MG63 (cell line): ENCODE results near the gene MEGF9. TPM values are rescaled to one million over a fixed set of nuclear protein-coding genes. Genes with fewer than 3 reads are reported as not detected.

Experiments used
- DNase-seq: peaks from one replicate; pipeline ENCODE4 v3.0.0-alpha.2; 2020
- H3K27me3 ChIP-seq: fragments of 250-450 bp; sonication (Bioruptor Pico); 2 replicates; pipeline ENCODE4 v1.5.1; 2020; ENCODE audit warnings: mild to moderate bottlenecking, moderate library complexity
- H3K36me3 ChIP-seq: fragments of 250-450 bp; sonication (Bioruptor Pico); 2 replicates; pipeline ENCODE4 v1.5.1; 2020; ENCODE audit warnings: mild to moderate bottlenecking, moderate library complexity
- H3K4me3 ChIP-seq: fragments of 250-450 bp; sonication (Bioruptor Pico); 2 replicates; pipeline ENCODE4 v1.5.1; 2020; ENCODE audit warnings: mild to moderate bottlenecking, moderate library complexity
- H3K9me3 ChIP-seq: fragments of 250-450 bp; sonication (Bioruptor Pico); 2 replicates; pipeline ENCODE4 v1.5.1; 2020; ENCODE audit warnings: mild to moderate bottlenecking, moderate library complexity
- total RNA-seq: library from RNA; depleted of rRNA; stranded (reverse); fragments of >200 nt; shearing (Covaris generic); gene quantifications from 2 replicates; pipeline ENCODE4 v1.2.3, GENCODE V29; 2014; ENCODE audit warnings: low replicate concordance

MEGF9 gene
- total RNA-seq, 1 experiment from 2014 or later: 2.7 TPM

GRCh38 chr9:120713257-120714087 lies 798 bp downstream of the MEGF9 start:
- Histone ChIP-seq H3K27me3 (no peaks in the 10 kb centered on the region), H3K4me3 (peak overlapping the region; percentile 59), H3K36me3 (no peaks in the 10 kb centered on the region), H3K9me3 (no peaks in the 10 kb centered on the region)
- no peak for DNase-seq

- H3K36me3 ChIP-seq: no peaks in the 10 kb centered on the region
- peak overlapping the region; percentile 59 for H3K4me3 ChIP-seq
- H3K9me3 ChIP-seq: no peaks in the 10 kb centered on the region
- H3K27me3 ChIP-seq: no peaks in the 10 kb centered on the region
- no peak for DNase-seq
Measured at GRCh38 chr9:120712539-120713031, 1.7 kb downstream of the MEGF9 start.

GRCh38 chr9:120711841-120712538 lies 2.3 kb downstream of the MEGF9 start:
- no peak for DNase-seq
- Histone ChIP-seq H3K9me3 (no peaks in the 10 kb centered on the region), H3K27me3 (no peaks in the 10 kb centered on the region), H3K36me3 (no peaks in the 10 kb centered on the region), H3K4me3 (no peak overlapping the region)

- H3K4me3 ChIP-seq: no peak overlapping the region
- DNase-seq: no peak
- no peaks in the 10 kb centered on the region for H3K9me3 ChIP-seq
- no peaks in the 10 kb centered on the region for H3K36me3 ChIP-seq
- H3K27me3 ChIP-seq: no peaks in the 10 kb centered on the region
Measured at GRCh38 chr9:120711354-120711753, 2.9 kb downstream of the MEGF9 start.

- DNase-seq: peak; percentile 47
- H3K27me3 ChIP-seq: no peaks in the 10 kb centered on the region
- no peaks in the 10 kb centered on the region for H3K36me3 ChIP-seq
- peak overlapping the region; percentile 41 for H3K4me3 ChIP-seq
- H3K9me3 ChIP-seq: no peaks in the 10 kb centered on the region
Measured at GRCh38 chr9:120710110-120710981, 3.9 kb downstream of the MEGF9 start.

- no peaks in the 10 kb centered on the region for H3K27me3 ChIP-seq
- no peaks in the 10 kb centered on the region for H3K9me3 ChIP-seq
- DNase-seq: peak; percentile 71
- no peaks in the 10 kb centered on the region for H3K36me3 ChIP-seq
- no peak overlapping the region for H3K4me3 ChIP-seq
Measured at GRCh38 chr9:120708526-120709224, 5.6 kb downstream of the MEGF9 start.

GRCh38 chr9:120707170-120707569 lies 7.1 kb downstream of the MEGF9 start:
- Histone ChIP-seq H3K36me3 (no peaks in the 10 kb centered on the region), H3K9me3 (no peaks in the 10 kb centered on the region), H3K4me3 (no peak overlapping the region), H3K27me3 (no peaks in the 10 kb centered on the region)
- no peak for DNase-seq

- Histone ChIP-seq H3K27me3 (no peaks in the 10 kb centered on the region), H3K4me3 (no peak overlapping the region), H3K9me3 (no peaks in the 10 kb centered on the region), H3K36me3 (no peaks in the 10 kb centered on the region)
- DNase-seq: no peak
Measured at GRCh38 chr9:120705174-120705573, 9.1 kb downstream of the MEGF9 start.

GRCh38 chr9:120702075-120702474 lies 12.2 kb downstream of the MEGF9 start:
- no peak for DNase-seq
- H3K36me3 ChIP-seq: no peaks in the 10 kb centered on the region
- no peaks in the 10 kb centered on the region for H3K9me3 ChIP-seq
- H3K27me3 ChIP-seq: no peaks in the 10 kb centered on the region
- H3K4me3 ChIP-seq: no peak overlapping the region

GRCh38 chr9:120701248-120701647 lies 13.0 kb downstream of the MEGF9 start:
- no peak overlapping the region for H3K4me3 ChIP-seq
- no peaks in the 10 kb centered on the region for H3K36me3 ChIP-seq
- no peaks in the 10 kb centered on the region for H3K27me3 ChIP-seq
- H3K9me3 ChIP-seq: no peaks in the 10 kb centered on the region
- DNase-seq: no peak

- no peaks in the 10 kb centered on the region for H3K36me3 ChIP-seq
- no peak overlapping the region for H3K4me3 ChIP-seq
- DNase-seq: no peak
- no peaks in the 10 kb centered on the region for H3K27me3 ChIP-seq
- no peaks in the 10 kb centered on the region for H3K9me3 ChIP-seq
Measured at GRCh38 chr9:120698766-120699165, 15.5 kb downstream of the MEGF9 start.

GRCh38 chr9:120697448-120697847 lies 16.8 kb downstream of the MEGF9 start:
- Histone ChIP-seq H3K9me3 (no peaks in the 10 kb centered on the region), H3K4me3 (no peak overlapping the region), H3K27me3 (no peaks in the 10 kb centered on the region), H3K36me3 (no peaks in the 10 kb centered on the region)
- DNase-seq: no peak

- no peak for DNase-seq
- no peak overlapping the region for H3K4me3 ChIP-seq
- H3K27me3 ChIP-seq: no peaks in the 10 kb centered on the region
- no peaks in the 10 kb centered on the region for H3K9me3 ChIP-seq
- no peaks in the 10 kb centered on the region for H3K36me3 ChIP-seq
Measured at GRCh38 chr9:120696551-120697230, 17.6 kb downstream of the MEGF9 start.

- H3K4me3 ChIP-seq: no peak overlapping the region
- no peak for DNase-seq
- H3K9me3 ChIP-seq: no peaks in the 10 kb centered on the region
- H3K27me3 ChIP-seq: no peaks in the 10 kb centered on the region
- H3K36me3 ChIP-seq: no peaks in the 10 kb centered on the region
Measured at GRCh38 chr9:120694559-120694958, 19.7 kb downstream of the MEGF9 start.

- H3K4me3 ChIP-seq: no peak overlapping the region
- H3K9me3 ChIP-seq: no peaks in the 10 kb centered on the region
- no peaks in the 10 kb centered on the region for H3K27me3 ChIP-seq
- no peak for DNase-seq
- no peaks in the 10 kb centered on the region for H3K36me3 ChIP-seq
Measured at GRCh38 chr9:120693700-120694008, 20.6 kb downstream of the MEGF9 start.
